ENCODE data around the gene C13orf42.

C13orf42 gene

DNA sequence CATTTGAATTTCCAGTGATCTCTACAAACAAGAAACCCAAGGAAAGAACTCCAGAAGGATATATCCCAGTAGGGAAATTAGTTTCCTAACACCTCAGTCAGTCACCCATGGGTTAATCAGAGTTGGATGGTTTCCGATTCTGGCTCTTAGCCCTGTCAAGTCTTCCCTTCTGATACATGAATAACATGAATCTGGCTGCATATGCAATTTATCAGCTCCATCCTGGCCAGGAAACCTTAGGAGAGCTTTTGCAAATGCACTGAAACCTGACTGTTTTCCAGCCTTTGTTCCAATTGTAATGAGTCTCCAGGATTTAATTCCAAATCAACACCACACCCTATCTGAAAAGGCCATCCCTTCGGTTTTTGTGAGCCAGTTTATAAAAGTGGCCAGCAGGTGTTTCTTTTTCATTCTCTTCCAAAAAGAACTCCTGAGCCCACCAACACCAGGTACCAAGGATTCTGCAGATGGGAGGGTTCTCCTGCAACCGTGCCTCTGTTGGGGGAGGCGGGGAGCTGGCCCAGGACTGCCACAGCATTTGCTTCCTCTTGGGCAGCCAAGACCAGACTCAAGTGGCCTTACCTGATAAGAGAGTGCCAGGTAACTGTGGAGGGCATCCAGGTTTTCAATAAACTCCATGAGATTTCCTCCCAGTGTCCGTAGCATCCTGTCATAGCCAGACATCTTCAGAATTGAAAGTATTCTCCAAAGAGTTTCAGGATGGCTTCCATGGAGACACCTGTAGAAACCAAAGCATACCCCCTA, 77.5 kb downstream of the C13orf42 start:
- Histone ChIP-seq H3K36me3 (ENCODE audit: control insufficient read depth, insufficient read depth, low read length) (no peaks in the 10 kb centered on the region), H3K4me3 (replicated peaks; ENCODE audit: low read depth, low read length) (no peak overlapping the region), H3K27me3 (replicated peaks; ENCODE audit: control insufficient read depth, insufficient read depth, low read length) (no peaks in the 10 kb centered on the region)
- no peak for DNase-seq (ENCODE audit: extremely low read depth, insufficient read length)
- TF ChIP-seq, protein P1, sequence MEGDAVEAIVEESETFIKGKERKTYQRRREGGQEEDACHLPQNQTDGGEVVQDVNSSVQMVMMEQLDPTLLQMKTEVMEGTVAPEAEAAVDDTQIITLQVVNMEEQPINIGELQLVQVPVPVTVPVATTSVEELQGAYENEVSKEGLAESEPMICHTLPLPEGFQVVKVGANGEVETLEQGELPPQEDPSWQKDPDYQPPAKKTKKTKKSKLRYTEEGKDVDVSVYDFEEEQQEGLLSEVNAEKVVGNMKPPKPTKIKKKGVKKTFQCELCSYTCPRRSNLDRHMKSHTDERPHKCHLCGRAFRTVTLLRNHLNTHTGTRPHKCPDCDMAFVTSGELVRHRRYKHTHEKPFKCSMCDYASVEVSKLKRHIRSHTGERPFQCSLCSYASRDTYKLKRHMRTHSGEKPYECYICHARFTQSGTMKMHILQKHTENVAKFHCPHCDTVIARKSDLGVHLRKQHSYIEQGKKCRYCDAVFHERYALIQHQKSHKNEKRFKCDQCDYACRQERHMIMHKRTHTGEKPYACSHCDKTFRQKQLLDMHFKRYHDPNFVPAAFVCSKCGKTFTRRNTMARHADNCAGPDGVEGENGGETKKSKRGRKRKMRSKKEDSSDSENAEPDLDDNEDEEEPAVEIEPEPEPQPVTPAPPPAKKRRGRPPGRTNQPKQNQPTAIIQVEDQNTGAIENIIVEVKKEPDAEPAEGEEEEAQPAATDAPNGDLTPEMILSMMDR (IDR thresholded peaks at IDR 0.05; ENCODE audit: insufficient read depth, low read length, poor library complexity, severe bottlenecking) = no peak

DNA sequence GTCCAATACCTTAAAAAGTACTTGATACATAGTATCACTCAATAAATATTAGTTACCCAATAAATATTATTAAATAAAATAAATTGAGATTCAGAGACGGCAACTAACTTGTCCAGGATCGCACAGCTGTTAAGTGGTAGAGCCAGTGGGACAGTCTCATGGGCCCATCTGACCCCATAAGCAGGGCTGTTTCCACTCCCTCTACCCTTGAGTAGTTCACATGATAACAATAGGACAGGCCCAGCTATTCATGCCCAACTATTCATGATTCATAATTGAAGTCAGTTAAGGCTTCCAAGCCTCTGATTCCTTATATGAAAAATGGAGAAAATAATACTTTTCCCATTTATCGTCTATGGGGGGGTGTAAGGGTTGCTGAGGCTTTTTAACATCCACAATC, 78.2 kb downstream of the C13orf42 start:
- TF ChIP-seq, protein P1 (IDR thresholded peaks at IDR 0.05; ENCODE audit: insufficient read depth, low read length, poor library complexity, severe bottlenecking) = no peak
- H3K36me3 ChIP-seq (ENCODE audit: control insufficient read depth, insufficient read depth, low read length) = no peaks in the 10 kb centered on the region
- H3K4me3 ChIP-seq (replicated peaks; ENCODE audit: low read depth, low read length) = no peak overlapping the region
- DNase-seq (ENCODE audit: extremely low read depth, insufficient read length) = no peak
- no peaks in the 10 kb centered on the region for H3K27me3 ChIP-seq (replicated peaks; ENCODE audit: control insufficient read depth, insufficient read depth, low read length)
